H9 (cell line): ENCODE measurements around the gene TNFAIP2. TPM values are rescaled to one million over a fixed set of nuclear protein-coding genes. Genes with fewer than 3 reads are reported as not detected.

ENCODE experiments used
- DNase-seq: peaks from one replicate; pipeline ENCODE4 v3.0.0-alpha.2; 2017
- H2AFZ ChIP-seq: one replicate; pipeline ENCODE4 v1.6.1; 2013; ENCODE audit warnings: mild to moderate bottlenecking, low read length, control low read depth, moderate library complexity
- H2AK5ac ChIP-seq: 2 replicates; pipeline ENCODE4 v1.6.1; 2013; ENCODE audit warnings: low read length, control low read depth, mixed read lengths; ENCODE audit not compliant: insufficient read length
- H2BK120ac ChIP-seq: one replicate; pipeline ENCODE4 v1.6.1; 2013; ENCODE audit warnings: low read depth, mild to moderate bottlenecking, low read length, control low read depth, inconsistent platforms; ENCODE audit not compliant: poor library complexity, severe bottlenecking
- H2BK12ac ChIP-seq: 2 replicates; pipeline ENCODE4 v1.6.1; 2013; ENCODE audit warnings: low read length, control low read depth, mixed read lengths, low read depth; ENCODE audit not compliant: insufficient read length
- H2BK15ac ChIP-seq: 2 replicates; pipeline ENCODE4 v1.6.1; 2013; ENCODE audit warnings: low read depth, low read length, control low read depth
- H2BK20ac ChIP-seq: one replicate; pipeline ENCODE4 v1.6.1; 2013; ENCODE audit warnings: low read depth, mild to moderate bottlenecking, low read length, control low read depth, inconsistent platforms; ENCODE audit not compliant: poor library complexity, severe bottlenecking
- H2BK5ac ChIP-seq: 2 replicates; pipeline ENCODE4 v1.6.1; 2013; ENCODE audit warnings: low read length, control low read depth, mixed read lengths; ENCODE audit not compliant: insufficient read length
- H3K14ac ChIP-seq: 2 replicates; pipeline ENCODE4 v1.6.1; 2013; ENCODE audit warnings: low read length, control low read depth; ENCODE audit not compliant: insufficient read depth
- H3K18ac ChIP-seq: 2 replicates; pipeline ENCODE4 v1.6.1; 2013; ENCODE audit warnings: low read depth, mild to moderate bottlenecking, mixed read lengths, low read length, control low read depth; ENCODE audit not compliant: insufficient read length
- H3K23ac ChIP-seq: 2 replicates; pipeline ENCODE4 v1.6.1; 2013; ENCODE audit warnings: low read length, control low read depth, mixed read lengths, low read depth; ENCODE audit not compliant: insufficient read length
- H3K23me2 ChIP-seq: 2 replicates; pipeline ENCODE4 v1.6.1; 2013; ENCODE audit warnings: low read depth, mild to moderate bottlenecking, mixed read lengths, low read length, control low read depth; ENCODE audit not compliant: insufficient read length, poor library complexity, severe bottlenecking
- H3K27ac ChIP-seq: 2 replicates; pipeline ENCODE4 v1.5.1; 2013; ENCODE audit warnings: low read length, control low read depth, mixed read lengths, low read depth; ENCODE audit not compliant: insufficient read length
- H3K27me3 ChIP-seq: 2 replicates; pipeline ENCODE4 v1.6.1; 2013; ENCODE audit warnings: low read length, control low read depth, inconsistent platforms; ENCODE audit not compliant: insufficient read depth
- H3K4ac ChIP-seq: 2 replicates; pipeline ENCODE4 v1.6.1; 2013; ENCODE audit warnings: low read depth, mild to moderate bottlenecking, control low read depth, inconsistent platforms, low read length, moderate library complexity
- H3K4me1 ChIP-seq: 2 replicates; pipeline ENCODE4 v1.6.1; 2013; ENCODE audit warnings: low read length, control low read depth, inconsistent platforms; ENCODE audit not compliant: insufficient read depth
- H3K4me2 ChIP-seq: 2 replicates; pipeline ENCODE4 v1.6.1; 2013; ENCODE audit warnings: low read length, control low read depth, mixed read lengths; ENCODE audit not compliant: insufficient read length, insufficient read depth
- H3K56ac ChIP-seq: 2 replicates; pipeline ENCODE4 v1.6.1; 2013; ENCODE audit warnings: low read depth, mild to moderate bottlenecking, mixed read lengths, low read length, control low read depth; ENCODE audit not compliant: insufficient read length
- H3K79me1 ChIP-seq: 2 replicates; pipeline ENCODE4 v1.6.1; 2013; ENCODE audit warnings: low read depth, mild to moderate bottlenecking, moderate library complexity, low read length, control low read depth, inconsistent platforms; ENCODE audit not compliant: insufficient read depth, poor library complexity, severe bottlenecking
- H3K79me2 ChIP-seq: 2 replicates; pipeline ENCODE4 v1.6.1; 2013; ENCODE audit warnings: low read length, control low read depth, inconsistent platforms; ENCODE audit not compliant: insufficient read depth
- H3K9ac ChIP-seq: 2 replicates; pipeline ENCODE4 v1.6.1; 2013; ENCODE audit warnings: low read length, control low read depth, mixed read lengths; ENCODE audit not compliant: insufficient read length; ENCODE audit errors: extremely low read depth
- H3K9me3 ChIP-seq: one replicate; pipeline ENCODE4 v1.6.1; 2013; ENCODE audit warnings: low read depth, low read length, inconsistent platforms; ENCODE audit not compliant: control insufficient read depth
- H3T11ph ChIP-seq: one replicate; pipeline ENCODE4 v1.6.1; 2013; ENCODE audit warnings: mild to moderate bottlenecking, low read length, control low read depth, inconsistent platforms
- H4K20me1 ChIP-seq: one replicate; pipeline ENCODE4 v1.6.1; 2013; ENCODE audit not compliant: control insufficient read depth, insufficient read length, insufficient read depth
- H4K5ac ChIP-seq: 2 replicates; pipeline ENCODE4 v1.6.1; 2013; ENCODE audit warnings: low read depth, mild to moderate bottlenecking, mixed read lengths, low read length, control low read depth; ENCODE audit not compliant: insufficient read length
- H4K8ac ChIP-seq: replicated peaks from 2 replicates; pipeline ENCODE4 v1.6.1; 2013; ENCODE audit warnings: low read length, control low read depth, mixed read lengths, low read depth; ENCODE audit not compliant: insufficient read length
- H4K91ac ChIP-seq: 2 replicates; pipeline ENCODE4 v1.6.1; 2013; ENCODE audit warnings: low read depth, mild to moderate bottlenecking, moderate library complexity, mixed read lengths, low read length, control low read depth; ENCODE audit not compliant: insufficient read length
- H3K27ac Mint-ChIP-seq, 3 experiments: 2 replicates in 2 of 3; 3 replicates in 1 of 3; pipeline ENCODE4 v1.8.0; 2020 to 2021; ENCODE audit warnings: mixed read lengths in 3 of 3, mild to moderate bottlenecking in 1 of 3, moderate library complexity in 1 of 3
- H3K27me3 Mint-ChIP-seq: 2 replicates; pipeline ENCODE4 v1.8.0; 2021; ENCODE audit warnings: low read depth, mild to moderate bottlenecking, moderate library complexity, mixed read lengths
- H3K36me3 Mint-ChIP-seq, 3 experiments: 2 replicates in 2 of 3; 3 replicates in 1 of 3; pipeline ENCODE4 v1.8.0; 2020 to 2021; ENCODE audit warnings: low read depth in 3 of 3, mixed read lengths in 3 of 3; ENCODE audit not compliant: insufficient read depth in 1 of 3
- H3K4me1 Mint-ChIP-seq, 2 experiments: 2 replicates each; pipeline ENCODE4 v1.8.0; 2020; ENCODE audit warnings: mixed read lengths in 2 of 2
- H3K4me3 Mint-ChIP-seq, 2 experiments: 2 replicates in 1 of 2; 3 replicates in 1 of 2; pipeline ENCODE4 v1.8.0; 2020 to 2021; ENCODE audit warnings: mild to moderate bottlenecking in 2 of 2, mixed read lengths in 2 of 2, moderate library complexity in 1 of 2
- H3K9me3 Mint-ChIP-seq, 2 experiments: 2 replicates in 1 of 2; 3 replicates in 1 of 2; pipeline ENCODE4 v1.8.0; 2020; ENCODE audit warnings: mild to moderate bottlenecking in 2 of 2, mixed read lengths in 2 of 2, moderate library complexity in 1 of 2
- CTCF ChIP-seq: fragments of 200-600 bp; sonication (generic); conservative IDR thresholded peaks from 3 replicates; pipeline ENCODE4 v1.8.0; 2021; ENCODE audit warnings: antibody characterized with exemption, mild to moderate bottlenecking
- WGBS: extraction: QIAGEN DNeasy Blood & Tissue Kit; methylation state at CpG from one replicate; pipeline ENCODE4 v1.1.7; 2013; ENCODE audit warnings: missing lambda C conversion rate, low lambda C conversion rate, mixed read lengths; ENCODE audit not compliant: insufficient read length; ENCODE audit errors: extremely low coverage; 5-methylcytosine and 5-hydroxymethylcytosine counted together
- total RNA-seq: library from RNA; stranded (reverse); gene quantifications from 2 replicates; pipeline ENCODE4 v1.2.1, GENCODE V29; 2021

Gene TNFAIP2
- total RNA-seq, 1 experiment from 2014 or later: 29.3 TPM

GRCh38 chr14:103102689-103103260 is 20.5 kb upstream of the TNFAIP2 start:
- Mint-ChIP-seq H3K9me3 (no peaks in the 10 kb centered on the region), H3K4me3 (no peak overlapping the region), H3K4me1 (peaks cover 9 to 27% of the 10 kb centered on the region in 2 experiments), H3K27ac (no peak overlapping the region), H3K27me3 (peaks cover 30% of the 10 kb centered on the region), H3K36me3 (no peaks in the 10 kb centered on the region; a peak in 1 of 7 replicates)
- no peak overlapping the region for H4K5ac ChIP-seq
- H3K79me2 ChIP-seq: no peaks in the 10 kb centered on the region
- no peaks in the 10 kb centered on the region for H3K79me1 ChIP-seq
- H3K4me1 ChIP-seq: no peaks in the 10 kb centered on the region
- no CpG with 5 or more reads among the region's 39 CpGs for WGBS
- H2BK120ac ChIP-seq: no peak overlapping the region
- H4K91ac ChIP-seq: no peak overlapping the region
- no peaks in the 10 kb centered on the region for H3K9me3 ChIP-seq
- H3K4me2 ChIP-seq: no peak overlapping the region
- H3T11ph ChIP-seq: no peak overlapping the region
- H3K18ac ChIP-seq: no peak overlapping the region
- no peak overlapping the region for H2BK15ac ChIP-seq
- no peak overlapping the region for H3K56ac ChIP-seq
- H3K27me3 ChIP-seq: no peaks in the 10 kb centered on the region
- H3K27ac ChIP-seq: no peak overlapping the region
- H3K4ac ChIP-seq: no peak overlapping the region
- H3K14ac ChIP-seq: no peak overlapping the region
- H3K9ac ChIP-seq: no peak overlapping the region
- DNase-seq: no peak
- no peak overlapping the region for H3K23ac ChIP-seq
- H2BK5ac ChIP-seq: no peak overlapping the region
- H2BK20ac ChIP-seq: no peak overlapping the region
- H2AK5ac ChIP-seq: no peak overlapping the region
- no peak for TF ChIP-seq CTCF
- no peaks in the 10 kb centered on the region for H4K20me1 ChIP-seq
- H2BK12ac ChIP-seq: no peak overlapping the region
- no peak overlapping the region for H2AFZ ChIP-seq
- no peaks in the 10 kb centered on the region for H3K23me2 ChIP-seq
- H4K8ac ChIP-seq: no peak overlapping the region
